H9 (cell line): ENCODE data around the gene ARHGAP10. TPM values are rescaled to one million over a fixed set of nuclear protein-coding genes. Genes with fewer than 3 reads are reported as not detected.

ENCODE experiments used
- DNase-seq: peaks from one replicate; pipeline ENCODE4 v3.0.0-alpha.2; 2017
- H2AFZ ChIP-seq: one replicate; pipeline ENCODE4 v1.6.1; 2013; ENCODE audit warnings: mild to moderate bottlenecking, low read length, control low read depth, moderate library complexity
- H2AK5ac ChIP-seq: 2 replicates; pipeline ENCODE4 v1.6.1; 2013; ENCODE audit warnings: low read length, control low read depth, mixed read lengths; ENCODE audit not compliant: insufficient read length
- H2BK120ac ChIP-seq: one replicate; pipeline ENCODE4 v1.6.1; 2013; ENCODE audit warnings: low read depth, mild to moderate bottlenecking, low read length, control low read depth, inconsistent platforms; ENCODE audit not compliant: poor library complexity, severe bottlenecking
- H2BK12ac ChIP-seq: 2 replicates; pipeline ENCODE4 v1.6.1; 2013; ENCODE audit warnings: low read length, control low read depth, mixed read lengths, low read depth; ENCODE audit not compliant: insufficient read length
- H2BK15ac ChIP-seq: 2 replicates; pipeline ENCODE4 v1.6.1; 2013; ENCODE audit warnings: low read depth, low read length, control low read depth
- H2BK20ac ChIP-seq: one replicate; pipeline ENCODE4 v1.6.1; 2013; ENCODE audit warnings: low read depth, mild to moderate bottlenecking, low read length, control low read depth, inconsistent platforms; ENCODE audit not compliant: poor library complexity, severe bottlenecking
- H2BK5ac ChIP-seq: 2 replicates; pipeline ENCODE4 v1.6.1; 2013; ENCODE audit warnings: low read length, control low read depth, mixed read lengths; ENCODE audit not compliant: insufficient read length
- H3K14ac ChIP-seq: 2 replicates; pipeline ENCODE4 v1.6.1; 2013; ENCODE audit warnings: low read length, control low read depth; ENCODE audit not compliant: insufficient read depth
- H3K18ac ChIP-seq: 2 replicates; pipeline ENCODE4 v1.6.1; 2013; ENCODE audit warnings: low read depth, mild to moderate bottlenecking, mixed read lengths, low read length, control low read depth; ENCODE audit not compliant: insufficient read length
- H3K23ac ChIP-seq: 2 replicates; pipeline ENCODE4 v1.6.1; 2013; ENCODE audit warnings: low read length, control low read depth, mixed read lengths, low read depth; ENCODE audit not compliant: insufficient read length
- H3K23me2 ChIP-seq: 2 replicates; pipeline ENCODE4 v1.6.1; 2013; ENCODE audit warnings: low read depth, mild to moderate bottlenecking, mixed read lengths, low read length, control low read depth; ENCODE audit not compliant: insufficient read length, poor library complexity, severe bottlenecking
- H3K27ac ChIP-seq: 2 replicates; pipeline ENCODE4 v1.5.1; 2013; ENCODE audit warnings: low read length, control low read depth, mixed read lengths, low read depth; ENCODE audit not compliant: insufficient read length
- H3K27me3 ChIP-seq: 2 replicates; pipeline ENCODE4 v1.6.1; 2013; ENCODE audit warnings: low read length, control low read depth, inconsistent platforms; ENCODE audit not compliant: insufficient read depth
- H3K4ac ChIP-seq: 2 replicates; pipeline ENCODE4 v1.6.1; 2013; ENCODE audit warnings: low read depth, mild to moderate bottlenecking, control low read depth, inconsistent platforms, low read length, moderate library complexity
- H3K4me1 ChIP-seq: 2 replicates; pipeline ENCODE4 v1.6.1; 2013; ENCODE audit warnings: low read length, control low read depth, inconsistent platforms; ENCODE audit not compliant: insufficient read depth
- H3K4me2 ChIP-seq: 2 replicates; pipeline ENCODE4 v1.6.1; 2013; ENCODE audit warnings: low read length, control low read depth, mixed read lengths; ENCODE audit not compliant: insufficient read length, insufficient read depth
- H3K56ac ChIP-seq: 2 replicates; pipeline ENCODE4 v1.6.1; 2013; ENCODE audit warnings: low read depth, mild to moderate bottlenecking, mixed read lengths, low read length, control low read depth; ENCODE audit not compliant: insufficient read length
- H3K79me1 ChIP-seq: 2 replicates; pipeline ENCODE4 v1.6.1; 2013; ENCODE audit warnings: low read depth, mild to moderate bottlenecking, moderate library complexity, low read length, control low read depth, inconsistent platforms; ENCODE audit not compliant: insufficient read depth, poor library complexity, severe bottlenecking
- H3K79me2 ChIP-seq: 2 replicates; pipeline ENCODE4 v1.6.1; 2013; ENCODE audit warnings: low read length, control low read depth, inconsistent platforms; ENCODE audit not compliant: insufficient read depth
- H3K9ac ChIP-seq: 2 replicates; pipeline ENCODE4 v1.6.1; 2013; ENCODE audit warnings: low read length, control low read depth, mixed read lengths; ENCODE audit not compliant: insufficient read length; ENCODE audit errors: extremely low read depth
- H3K9me3 ChIP-seq: one replicate; pipeline ENCODE4 v1.6.1; 2013; ENCODE audit warnings: low read depth, low read length, inconsistent platforms; ENCODE audit not compliant: control insufficient read depth
- H3T11ph ChIP-seq: one replicate; pipeline ENCODE4 v1.6.1; 2013; ENCODE audit warnings: mild to moderate bottlenecking, low read length, control low read depth, inconsistent platforms
- H4K20me1 ChIP-seq: one replicate; pipeline ENCODE4 v1.6.1; 2013; ENCODE audit not compliant: control insufficient read depth, insufficient read length, insufficient read depth
- H4K5ac ChIP-seq: 2 replicates; pipeline ENCODE4 v1.6.1; 2013; ENCODE audit warnings: low read depth, mild to moderate bottlenecking, mixed read lengths, low read length, control low read depth; ENCODE audit not compliant: insufficient read length
- H4K8ac ChIP-seq: replicated peaks from 2 replicates; pipeline ENCODE4 v1.6.1; 2013; ENCODE audit warnings: low read length, control low read depth, mixed read lengths, low read depth; ENCODE audit not compliant: insufficient read length
- H4K91ac ChIP-seq: 2 replicates; pipeline ENCODE4 v1.6.1; 2013; ENCODE audit warnings: low read depth, mild to moderate bottlenecking, moderate library complexity, mixed read lengths, low read length, control low read depth; ENCODE audit not compliant: insufficient read length
- H3K27ac Mint-ChIP-seq, 3 experiments: 2 replicates in 2 of 3; 3 replicates in 1 of 3; pipeline ENCODE4 v1.8.0; 2020 to 2021; ENCODE audit warnings: mixed read lengths in 3 of 3, mild to moderate bottlenecking in 1 of 3, moderate library complexity in 1 of 3
- H3K27me3 Mint-ChIP-seq: 2 replicates; pipeline ENCODE4 v1.8.0; 2021; ENCODE audit warnings: low read depth, mild to moderate bottlenecking, moderate library complexity, mixed read lengths
- H3K36me3 Mint-ChIP-seq, 3 experiments: 2 replicates in 2 of 3; 3 replicates in 1 of 3; pipeline ENCODE4 v1.8.0; 2020 to 2021; ENCODE audit warnings: low read depth in 3 of 3, mixed read lengths in 3 of 3; ENCODE audit not compliant: insufficient read depth in 1 of 3
- H3K4me1 Mint-ChIP-seq, 2 experiments: 2 replicates each; pipeline ENCODE4 v1.8.0; 2020; ENCODE audit warnings: mixed read lengths in 2 of 2
- H3K4me3 Mint-ChIP-seq, 2 experiments: 2 replicates in 1 of 2; 3 replicates in 1 of 2; pipeline ENCODE4 v1.8.0; 2020 to 2021; ENCODE audit warnings: mild to moderate bottlenecking in 2 of 2, mixed read lengths in 2 of 2, moderate library complexity in 1 of 2
- H3K9me3 Mint-ChIP-seq, 2 experiments: 2 replicates in 1 of 2; 3 replicates in 1 of 2; pipeline ENCODE4 v1.8.0; 2020; ENCODE audit warnings: mild to moderate bottlenecking in 2 of 2, mixed read lengths in 2 of 2, moderate library complexity in 1 of 2
- CTCF ChIP-seq: fragments of 200-600 bp; sonication (generic); conservative IDR thresholded peaks from 3 replicates; pipeline ENCODE4 v1.8.0; 2021; ENCODE audit warnings: antibody characterized with exemption, mild to moderate bottlenecking
- WGBS: extraction: QIAGEN DNeasy Blood & Tissue Kit; methylation state at CpG from one replicate; pipeline ENCODE4 v1.1.7; 2013; ENCODE audit warnings: missing lambda C conversion rate, low lambda C conversion rate, mixed read lengths; ENCODE audit not compliant: insufficient read length; ENCODE audit errors: extremely low coverage; 5-methylcytosine and 5-hydroxymethylcytosine counted together
- total RNA-seq: library from RNA; stranded (reverse); gene quantifications from 2 replicates; pipeline ENCODE4 v1.2.1, GENCODE V29; 2021

ARHGAP10 gene
- total RNA-seq, 1 experiment from 2014 or later: 7.8 TPM

GRCh38 chr4:147770831-147771230 is 38.9 kb downstream of the ARHGAP10 start:
- WGBS: no CpG with 5 or more reads among the region's 2 CpGs
- H4K91ac ChIP-seq: no peak overlapping the region
- H3K23me2 ChIP-seq: no peaks in the 10 kb centered on the region
- H2BK20ac ChIP-seq: no peak overlapping the region
- H3K27me3 ChIP-seq: no peaks in the 10 kb centered on the region
- H2AK5ac ChIP-seq: no peak overlapping the region
- H4K5ac ChIP-seq: no peak overlapping the region
- no peak overlapping the region for H2BK5ac ChIP-seq
- no peak for TF ChIP-seq CTCF
- H3K23ac ChIP-seq: no peak overlapping the region
- H3K9ac ChIP-seq: no peak overlapping the region
- no peak for DNase-seq
- H4K8ac ChIP-seq: no peak overlapping the region
- H3K4me1 ChIP-seq: no peaks in the 10 kb centered on the region
- no peak overlapping the region for H3T11ph ChIP-seq
- no peak overlapping the region for H2BK120ac ChIP-seq
- no peak overlapping the region for H3K14ac ChIP-seq
- H3K79me1 ChIP-seq: no peaks in the 10 kb centered on the region
- H3K9me3 Mint-ChIP-seq: no peaks in the 10 kb centered on the region
- H3K18ac ChIP-seq: no peak overlapping the region
- H3K56ac ChIP-seq: no peak overlapping the region
- no peak overlapping the region for H3K4me3 Mint-ChIP-seq
- no peaks in the 10 kb centered on the region for H4K20me1 ChIP-seq
- H2BK15ac ChIP-seq: no peak overlapping the region
- no peaks in the 10 kb centered on the region for H3K27me3 Mint-ChIP-seq
- H3K9me3 ChIP-seq: no peaks in the 10 kb centered on the region
- H3K36me3 Mint-ChIP-seq: no peaks in the 10 kb centered on the region
- no peak overlapping the region for H3K4me2 ChIP-seq
- no peak overlapping the region for H2AFZ ChIP-seq
- H3K4ac ChIP-seq: no peak overlapping the region
- H2BK12ac ChIP-seq: no peak overlapping the region
- H3K4me1 Mint-ChIP-seq: peaks cover 4 to 12% of the 10 kb centered on the region in 2 experiments; a peak in 1 of 4 replicates
- H3K27ac ChIP-seq: no peak overlapping the region
- no peaks in the 10 kb centered on the region for H3K79me2 ChIP-seq
- H3K27ac Mint-ChIP-seq: peak overlapping the region in 1 of 3 experiments; percentile 21; a peak in 1 of 7 replicates
